ENCODE measurements around the gene MRGPRF. TPM values are rescaled to one million over a fixed set of nuclear protein-coding genes. Genes with fewer than 3 reads are reported as not detected.

Gene MRGPRF
- total RNA-seq, 1 experiment from 2014 or later, result not detected

DNA sequence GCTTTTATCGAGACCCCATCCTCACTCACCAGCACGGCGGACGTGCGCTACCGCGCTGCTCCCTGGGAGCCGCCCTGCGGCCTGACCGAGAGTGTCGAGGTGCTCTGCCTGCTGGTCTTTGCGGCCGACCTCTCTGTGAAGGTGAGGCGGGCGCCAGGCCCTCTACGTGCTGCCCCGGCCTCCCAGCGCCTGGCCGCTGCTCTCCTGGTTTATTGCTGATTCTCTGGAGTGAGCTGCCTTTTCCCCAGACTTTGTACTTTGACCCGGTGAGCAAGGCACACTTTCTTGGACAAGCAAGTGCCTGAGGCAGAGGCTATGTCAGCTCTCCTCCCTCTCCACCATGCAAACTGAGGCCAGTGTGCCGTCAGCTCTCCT is 42.2 kb upstream of the MRGPRF start:
- DNase-seq (no peak), ATAC-seq (no peak)
- BruUV-seq (replicated peaks), result no TSS peak
- no peaks in the 10 kb centered on the region for H4K20me1 ChIP-seq (ENCODE audit: low read length)
- CTCF ChIA-PET, result no interaction called here
- POLR2A ChIA-PET (ENCODE audit: unreplicated experiment), result no interaction called here
- H3K79me2 ChIP-seq (ENCODE audit: low read length), result peaks cover 46% of the 10 kb centered on the region
- H3K9me3 ChIP-seq (ENCODE audit: low read length), result no peaks in the 10 kb centered on the region
- no peaks in the 10 kb centered on the region for H3K36me3 ChIP-seq (ENCODE audit: low read depth, low read length)
- H3K4me1 ChIP-seq (ENCODE audit: insufficient read depth, low read length), result no peaks in the 10 kb centered on the region; the same call in 1 of the 2 replicates
- intact Hi-C loops (cut with micrococcal nuclease), result no loop called here
- no peaks in the 10 kb centered on the region for H3K27me3 ChIP-seq (ENCODE audit: low read length)
- H3K27ac ChIP-seq (ENCODE audit: low read length), result no peak overlapping the region
- TF ChIP-seq EZH2phosphoT487 (IDR thresholded peaks at IDR 0.05; ENCODE audit: borderline replicate concordance, low read length), result no peak
- TF ChIP-seq, protein P1, sequence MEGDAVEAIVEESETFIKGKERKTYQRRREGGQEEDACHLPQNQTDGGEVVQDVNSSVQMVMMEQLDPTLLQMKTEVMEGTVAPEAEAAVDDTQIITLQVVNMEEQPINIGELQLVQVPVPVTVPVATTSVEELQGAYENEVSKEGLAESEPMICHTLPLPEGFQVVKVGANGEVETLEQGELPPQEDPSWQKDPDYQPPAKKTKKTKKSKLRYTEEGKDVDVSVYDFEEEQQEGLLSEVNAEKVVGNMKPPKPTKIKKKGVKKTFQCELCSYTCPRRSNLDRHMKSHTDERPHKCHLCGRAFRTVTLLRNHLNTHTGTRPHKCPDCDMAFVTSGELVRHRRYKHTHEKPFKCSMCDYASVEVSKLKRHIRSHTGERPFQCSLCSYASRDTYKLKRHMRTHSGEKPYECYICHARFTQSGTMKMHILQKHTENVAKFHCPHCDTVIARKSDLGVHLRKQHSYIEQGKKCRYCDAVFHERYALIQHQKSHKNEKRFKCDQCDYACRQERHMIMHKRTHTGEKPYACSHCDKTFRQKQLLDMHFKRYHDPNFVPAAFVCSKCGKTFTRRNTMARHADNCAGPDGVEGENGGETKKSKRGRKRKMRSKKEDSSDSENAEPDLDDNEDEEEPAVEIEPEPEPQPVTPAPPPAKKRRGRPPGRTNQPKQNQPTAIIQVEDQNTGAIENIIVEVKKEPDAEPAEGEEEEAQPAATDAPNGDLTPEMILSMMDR (conservative IDR thresholded peaks at IDR 0.05; ENCODE audit: low read depth, low read length), result no peak
- TF ChIP-seq EZH2 (IDR thresholded peaks at IDR 0.05; ENCODE audit: low read length, unreplicated experiment), result no peak
- H2AFZ ChIP-seq (ENCODE audit: low read length), result no peak overlapping the region
- no peaks in the 10 kb centered on the region for H3K9me2 ChIP-seq (replicated peaks; ENCODE audit: low read length)
- H3K4me2 ChIP-seq (ENCODE audit: low read length), result no peak overlapping the region
- H3K4me3 ChIP-seq (ENCODE audit: low read length), result no peak overlapping the region
- no peak overlapping the region for H3K9ac ChIP-seq (ENCODE audit: low read length)
- no peaks in the 10 kb centered on the region for H3F3A ChIP-seq (ENCODE audit: low read length, unreplicated experiment)

GRCh38 chr11:69054397-69055211 is 41.6 kb upstream of the MRGPRF start:
- no peaks in the 10 kb centered on the region for H4K20me1 ChIP-seq (ENCODE audit: low read length)
- no peak overlapping the region for H3K4me2 ChIP-seq (ENCODE audit: low read length)
- H3K79me2 ChIP-seq (ENCODE audit: low read length), result peaks cover 52% of the 10 kb centered on the region
- H3K27me3 ChIP-seq (ENCODE audit: low read length), result no peaks in the 10 kb centered on the region
- no TSS peak for BruUV-seq (replicated peaks)
- no peak for ATAC-seq
- H3K4me1 ChIP-seq (ENCODE audit: insufficient read depth, low read length), result peaks cover 5% of the 10 kb centered on the region; the same call in 1 of the 2 replicates
- no peaks in the 10 kb centered on the region for H3F3A ChIP-seq (ENCODE audit: low read length, unreplicated experiment)
- H3K9me2 ChIP-seq (replicated peaks; ENCODE audit: low read length), result no peaks in the 10 kb centered on the region
- H3K9ac ChIP-seq (ENCODE audit: low read length), result no peak overlapping the region
- H3K4me3 ChIP-seq (ENCODE audit: low read length), result no peak overlapping the region
- intact Hi-C loops (cut with micrococcal nuclease), result no loop called here
- no peak for DNase-seq
- ChIA-PET CTCF (no interaction called here), POLR2A (ENCODE audit: unreplicated experiment) (no interaction called here)
- no peak overlapping the region for H3K27ac ChIP-seq (ENCODE audit: low read length)
- TF ChIP-seq EZH2phosphoT487 (IDR thresholded peaks at IDR 0.05; ENCODE audit: borderline replicate concordance, low read length) (no peak), EZH2 (IDR thresholded peaks at IDR 0.05; ENCODE audit: low read length, unreplicated experiment) (no peak)
- TF ChIP-seq, protein P1 (conservative IDR thresholded peaks at IDR 0.05; ENCODE audit: low read depth, low read length), result no peak
- no peaks in the 10 kb centered on the region for H3K36me3 ChIP-seq (ENCODE audit: low read depth, low read length)
- H3K9me3 ChIP-seq (ENCODE audit: low read length), result no peaks in the 10 kb centered on the region
- no peak overlapping the region for H2AFZ ChIP-seq (ENCODE audit: low read length)
